ENCODE measurements around the gene ALKBH7.

GRCh38 chr19:6416658-6417405 lies 44.2 kb downstream of the ALKBH7 start:
- no peak for TF ChIP-seq CTCF (IDR thresholded peaks at IDR 0.05)
- TF ChIP-seq POLR2A (IDR thresholded peaks at IDR 0.05): no peak
